ENCODE results near the gene ZBTB7C. TPM values are rescaled to one million over a fixed set of nuclear protein-coding genes. Genes with fewer than 3 reads are reported as not detected.

ZBTB7C gene
- total and polyA plus RNA-seq, 2 of the 8 experiments (the other 6 are each of a cell fraction or from before 2014, with no cell fraction given) = 0.15 to 0.45 TPM

- no peak for TF ChIP-seq ATF3 (IDR thresholded peaks at IDR 0.05; ENCODE audit: insufficient read depth, low read depth, low read length)
- TF ChIP-seq ATF2 (IDR thresholded peaks at IDR 0.05; ENCODE audit: low read length) = no peak
- no peak for TF ChIP-seq YY1 (IDR thresholded peaks at IDR 0.05; ENCODE audit: low read depth, low read length)
- TF ChIP-seq TBP (IDR thresholded peaks at IDR 0.05; ENCODE audit: low read depth, low read length) = no peak
- no peak for TF ChIP-seq SAP30 (IDR thresholded peaks at IDR 0.05; ENCODE audit: insufficient read depth, insufficient replicate concordance, low read length)
Observed at GRCh38 chr18:48391868-48392267, 17.3 kb downstream of the ZBTB7C start (continued).
